Liver (tissue), 3 donors: ENCODE measurements around the gene SLC25A21.

ENCODE experiments used
- ATF3 ChIP-seq: IDR thresholded peaks from 2 replicates; pipeline ENCODE4 v1.6.1; 2016; ENCODE audit warnings: antibody characterized with exemption
- CTCF ChIP-seq: fragments of 150-350 bp; IDR thresholded peaks from 2 replicates; pipeline ENCODE4 v1.5.1; 2017; ENCODE audit warnings: improper control_type of control experiment, low read depth, low read length; ENCODE audit not compliant: missing input control
- FOXA1 ChIP-seq: IDR thresholded peaks from 2 replicates; pipeline ENCODE4 v1.6.1; 2016; ENCODE audit warnings: antibody characterized with exemption
- GABPA ChIP-seq, 2 donors: IDR thresholded peaks in 1 of 2; conservative IDR thresholded peaks in 1 of 2; 2 replicates each; pipeline ENCODE4 v1.6.1; 2016; ENCODE audit warnings: antibody characterized with exemption in 2 of 2, mild to moderate bottlenecking in 1 of 2, moderate library complexity in 1 of 2
- HNF4G ChIP-seq: IDR thresholded peaks from 2 replicates; pipeline ENCODE4 v1.6.1; 2016; ENCODE audit warnings: antibody characterized with exemption
- MAX ChIP-seq: IDR thresholded peaks from 2 replicates; pipeline ENCODE4 v1.6.1; 2016; ENCODE audit warnings: antibody characterized with exemption
- RAD21 ChIP-seq, 2 donors: IDR thresholded peaks; 2 replicates each; pipeline ENCODE4 v1.6.1; 2016; ENCODE audit warnings: antibody characterized with exemption in 2 of 2, mild to moderate bottlenecking in 2 of 2
- REST ChIP-seq: IDR thresholded peaks from 2 replicates; pipeline ENCODE4 v1.6.1; 2016; ENCODE audit warnings: antibody characterized with exemption, mild to moderate bottlenecking
- RXRA ChIP-seq, 2 donors: IDR thresholded peaks; 2 replicates each; pipeline ENCODE4 v1.6.1; 2017 to 2018; ENCODE audit warnings: antibody characterized with exemption in 2 of 2, mild to moderate bottlenecking in 1 of 2
- SP1 ChIP-seq: IDR thresholded peaks from 2 replicates; pipeline ENCODE4 v1.6.1; 2018; ENCODE audit warnings: antibody characterized with exemption, mild to moderate bottlenecking
- TAF1 ChIP-seq: conservative IDR thresholded peaks from 2 replicates; pipeline ENCODE4 v1.6.1; 2016; ENCODE audit warnings: antibody characterized with exemption, mild to moderate bottlenecking
- YY1 ChIP-seq: IDR thresholded peaks from 2 replicates; pipeline ENCODE4 v1.6.1; 2016; ENCODE audit warnings: antibody characterized with exemption, mild to moderate bottlenecking
- ZBTB33 ChIP-seq: IDR thresholded peaks from 2 replicates; pipeline ENCODE4 v1.6.1; 2016; ENCODE audit warnings: antibody characterized with exemption
- donor health status: healthy.
- donor health status: healthy.

GRCh38 chr14:37116933-37117849 is 55.2 kb downstream of the SLC25A21 start:
- TF ChIP-seq SP1 = no peak
- TF ChIP-seq CTCF = no peak
- no peak for TF ChIP-seq RAD21 (IDR thresholded peaks at IDR 0.05)
- no peak for TF ChIP-seq MAX
- no peak for TF ChIP-seq FOXA1
- no peak for TF ChIP-seq GABPA (IDR thresholded peaks at IDR 0.05 in 1 of 2, conservative IDR thresholded peaks at IDR 0.05 in 1 of 2)
- no peak for TF ChIP-seq RXRA (IDR thresholded peaks at IDR 0.05)
- TF ChIP-seq YY1 = no peak
- TF ChIP-seq REST = no peak
- TF ChIP-seq ZBTB33 = no peak
- TF ChIP-seq ATF3 = no peak
- no peak for TF ChIP-seq TAF1
- no peak for TF ChIP-seq HNF4G
